NCI-H146 (cell line): ENCODE data around the gene MICU1.
"Not testable (repeated sequence)": the region's sequence is repeated elsewhere in the genome, so short reads cannot be mapped to it uniquely, and the experiment has no call there.

ENCODE experiments used
- DNase-seq: peaks from one replicate; lab custom pipeline; 2025; lab: John Stamatoyannopoulos, UW

MICU1 gene

GRCh38 chr10:72625608-72626443 lies at the start of gene MICU1:
MICU1 (minus strand) TSS chr10:72626079; CDS start chr10:72566793, 59,286 bp downstream.
- peak; percentile 96 for DNase-seq

- DNase-seq = not testable (repeated sequence)
Observed at GRCh38 chr10:72674174-72674573, 48.3 kb upstream of the MICU1 start.

GRCh38 chr10:72673280-72673679 lies 47.4 kb upstream of the MICU1 start:
- no peak for DNase-seq

GRCh38 chr10:72667207-72667864 lies 41.5 kb upstream of the MICU1 start:
- no peak for DNase-seq

- DNase-seq = peak; percentile 12
Observed at GRCh38 chr10:72665925-72666324, 40.0 kb upstream of the MICU1 start.

GRCh38 chr10:72663971-72664370 lies 38.1 kb upstream of the MICU1 start:
- no peak for DNase-seq

- no peak for DNase-seq
Observed at GRCh38 chr10:72661431-72661830, 35.6 kb upstream of the MICU1 start.

GRCh38 chr10:72660220-72660619 lies 34.3 kb upstream of the MICU1 start:
- DNase-seq = no peak

GRCh38 chr10:72659694-72660093 lies 33.8 kb upstream of the MICU1 start:
- no peak for DNase-seq

- DNase-seq = no peak
Observed at GRCh38 chr10:72658696-72659400, 33.0 kb upstream of the MICU1 start.

GRCh38 chr10:72654720-72655119 lies 28.8 kb upstream of the MICU1 start:
- DNase-seq = no peak

- no peak for DNase-seq
Observed at GRCh38 chr10:72653383-72654096, 27.7 kb upstream of the MICU1 start.

- no peak for DNase-seq
Observed at GRCh38 chr10:72649291-72649690, 23.4 kb upstream of the MICU1 start.

GRCh38 chr10:72648301-72648700 lies 22.4 kb upstream of the MICU1 start:
- no peak for DNase-seq

GRCh38 chr10:72646971-72647370 lies 21.1 kb upstream of the MICU1 start:
- not testable (repeated sequence) for DNase-seq

- DNase-seq = no peak
Observed at GRCh38 chr10:72645263-72645858, 19.5 kb upstream of the MICU1 start.

- DNase-seq = no peak
Observed at GRCh38 chr10:72642318-72642717, 16.4 kb upstream of the MICU1 start.

- no peak for DNase-seq
Observed at GRCh38 chr10:72639441-72639873, 13.6 kb upstream of the MICU1 start.

GRCh38 chr10:72638586-72639440 lies 12.9 kb upstream of the MICU1 start:
- DNase-seq = peak; percentile 88

GRCh38 chr10:72637398-72637857 lies 11.5 kb upstream of the MICU1 start:
- no peak for DNase-seq

GRCh38 chr10:72630144-72630543 lies 4.3 kb upstream of the MICU1 start:
- DNase-seq = no peak
